Testis (tissue), 3 donors: ENCODE results near the gene PLVAP. TPM values are rescaled to one million over a fixed set of nuclear protein-coding genes. Genes with fewer than 3 reads are reported as not detected.

Experiments
- DNase-seq: peaks from one replicate; pipeline ENCODE4 v3.0.0-alpha.2; 2019
- H3K27ac ChIP-seq, 2 donors: fragments of 200-600 bp; sonication (generic); one replicate each; pipeline ENCODE4 v1.5.1; 2019
- H3K27me3 ChIP-seq: fragments of 200-600 bp; sonication (generic); one replicate; pipeline ENCODE4 v1.5.1; 2019
- H3K36me3 ChIP-seq: fragments of 200-600 bp; sonication (generic); one replicate; pipeline ENCODE4 v1.5.1; 2017; ENCODE audit warnings: low read depth; ENCODE audit errors: missing control alignments
- H3K4me1 ChIP-seq: fragments of 200-600 bp; sonication (generic); one replicate; pipeline ENCODE4 v1.5.1; 2019
- H3K4me3 ChIP-seq, 2 donors: fragments of 200-600 bp; sonication (generic); one replicate each; pipeline ENCODE4 v1.5.1; 2017 to 2019
- H3K9me3 ChIP-seq: fragments of 200-600 bp; sonication (generic); one replicate; pipeline ENCODE4 v1.5.1; 2017
- CTCF ChIP-seq, 3 experiments: fragments of 450-650 bp in 2 of 3; fragments of 200-600 bp in 1 of 3; sonication (generic) in 1 of 3; IDR thresholded peaks; one replicate each; pipeline ENCODE4 v1.5.1; 2016 to 2019; ENCODE audit warnings: antibody characterized with exemption in 3 of 3, mild to moderate bottlenecking in 2 of 3, moderate library complexity in 1 of 3
- POLR2A ChIP-seq: fragments of 450-650 bp; IDR thresholded peaks from one replicate; pipeline ENCODE4 v1.6.1; 2017; ENCODE audit warnings: antibody characterized with exemption, mild to moderate bottlenecking, moderate library complexity
- WGBS, 2 donors: methylation state at CpG; one replicate each; pipeline ENCODE4 v1.1.5; 2018; 5-methylcytosine and 5-hydroxymethylcytosine counted together
- intact Hi-C: fragments of 100-400 bp; cut with DNase I; formaldehyde crosslinking; loops from one replicate; pipeline ENCODE4 v1.15.1; 2023; ENCODE audit warnings: low total_unique reads
- polyA plus RNA-seq: library from polyadenylated mRNA; stranded (reverse); fragments of 350-450 nt; fragmentation: Illumina TruSeq; extraction: RNeasy Lipid Tissue Mini Kit (QIAGEN cat#74804); gene quantifications from one replicate; pipeline ENCODE4 v1.2.3, GENCODE V29; 2014; ENCODE audit warnings: low read depth, low replicate concordance; ENCODE audit not compliant: insufficient read depth
- total RNA-seq, 2 donors: library from RNA; depleted of rRNA; stranded (reverse); fragments of >200 nt; gene quantifications; one replicate each; pipeline ENCODE4 v1.2.3, GENCODE V29; 2016

The PLVAP gene
- total and polyA plus RNA-seq, 3 donors from 2014 or later = 3.4 to 20.5 (median 4.4) TPM

DNA sequence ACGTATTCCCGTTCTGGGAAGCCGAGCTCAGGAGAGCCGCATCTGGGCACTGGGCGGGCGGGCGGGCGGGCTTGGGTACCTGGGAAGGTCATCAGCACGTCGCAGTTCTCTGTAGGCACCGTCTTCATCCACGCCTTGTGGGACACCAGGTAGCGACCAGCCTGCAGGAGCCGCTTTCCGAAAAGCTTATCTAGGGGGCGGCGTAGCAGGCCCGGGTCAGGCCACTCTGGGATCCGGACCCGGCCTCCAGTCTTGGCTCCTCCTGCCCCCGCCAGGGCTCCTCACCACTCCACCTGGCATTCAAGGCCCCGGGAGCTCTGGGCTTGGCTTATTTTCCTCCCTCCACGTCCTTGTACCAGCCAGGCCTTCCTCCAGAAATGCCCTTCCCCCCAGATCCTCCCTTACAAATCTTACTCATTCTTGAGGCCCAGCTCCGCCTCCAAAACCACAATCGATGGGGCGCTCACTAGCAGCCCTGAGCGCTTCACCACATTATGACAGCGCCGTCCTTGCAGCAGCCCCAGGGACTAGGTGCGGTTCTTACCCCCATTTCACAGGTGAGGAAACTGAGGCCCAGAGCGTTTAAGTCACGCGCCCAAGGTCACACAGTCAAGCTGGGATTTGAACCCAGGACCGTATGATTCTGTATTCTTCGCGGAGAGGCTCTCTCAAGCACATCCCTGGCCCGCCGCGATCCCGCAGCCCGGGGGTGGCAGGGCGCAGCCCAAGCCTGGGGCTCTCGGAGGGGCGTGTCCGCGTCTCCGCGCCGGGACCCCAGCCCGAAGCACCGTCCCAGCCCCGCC is 43.3 kb downstream of the PLVAP start:
- peaks cover 22% of the 10 kb centered on the region for H3K4me1 ChIP-seq

GRCh38 chr19:17332677-17333581 is 44.2 kb downstream of the PLVAP start:
- peak; percentile 85 for DNase-seq
- intact Hi-C loops = no loop called here

More for the DNA sequence above, 43.3 kb downstream of the PLVAP start:
- H3K4me3 ChIP-seq = peak overlapping the region; percentile 66 to 71
- H3K36me3 ChIP-seq = no peaks in the 10 kb centered on the region
- intact Hi-C loops = no loop called here
- WGBS, 2 donors = 22 to 43% methylated on average over 18 to 31 of the region's 52 CpGs
- H3K9me3 ChIP-seq = no peaks in the 10 kb centered on the region
- no peak for DNase-seq
- H3K27me3 ChIP-seq = no peaks in the 10 kb centered on the region
- TF ChIP-seq CTCF (IDR thresholded peaks at IDR 0.05) = no peak
- no peak for TF ChIP-seq POLR2A
- peak overlapping the region in 1 of 2 donors; percentile 50 for H3K27ac ChIP-seq

DNA sequence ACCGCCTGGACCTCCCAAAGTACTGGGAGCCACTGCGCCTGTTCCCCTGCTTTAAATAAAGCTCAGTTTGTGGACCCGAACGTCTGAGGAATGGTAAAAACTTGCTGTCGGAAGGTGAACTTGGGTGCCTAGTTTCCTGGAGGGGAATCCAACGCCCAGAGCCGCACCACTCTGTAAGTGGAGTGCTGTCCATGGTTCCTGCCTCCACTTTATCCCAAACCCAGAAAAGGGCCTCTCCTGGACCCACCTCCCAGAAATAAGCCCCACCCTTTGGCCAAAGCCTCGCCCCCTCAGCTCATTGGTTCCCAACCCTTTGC is 44.8 kb downstream of the PLVAP start:
- no peak for DNase-seq
- Histone ChIP-seq H3K4me3 (no peak overlapping the region), H3K27me3 (no peaks in the 10 kb centered on the region), H3K36me3 (no peaks in the 10 kb centered on the region), H3K27ac (no peak overlapping the region), H3K4me1 (peaks cover 22% of the 10 kb centered on the region), H3K9me3 (no peaks in the 10 kb centered on the region)
- 74 to 90% methylated on average over 8 of the region's 8 CpGs for WGBS, 2 donors
- intact Hi-C loops = no loop called here
- no peak for TF ChIP-seq POLR2A
- TF ChIP-seq CTCF (IDR thresholded peaks at IDR 0.05) = no peak

More at GRCh38 chr19:17332677-17333581, 44.2 kb downstream of the PLVAP start:
- H3K9me3 ChIP-seq = no peaks in the 10 kb centered on the region
- 68 to 69% methylated on average over 32 to 44 of the region's 45 CpGs for whole genome bisulfite sequencing, 2 donors
- H3K36me3 ChIP-seq = no peaks in the 10 kb centered on the region
- TF ChIP-seq POLR2A (no peak), CTCF (IDR thresholded peaks at IDR 0.05) (no peak)
- H3K4me1 ChIP-seq = peaks cover 19% of the 10 kb centered on the region
- H3K27me3 ChIP-seq = no peaks in the 10 kb centered on the region
- peak overlapping the region in 1 of 2 donors; percentile 20 for H3K4me3 ChIP-seq
- H3K27ac ChIP-seq = no peak overlapping the region

DNA sequence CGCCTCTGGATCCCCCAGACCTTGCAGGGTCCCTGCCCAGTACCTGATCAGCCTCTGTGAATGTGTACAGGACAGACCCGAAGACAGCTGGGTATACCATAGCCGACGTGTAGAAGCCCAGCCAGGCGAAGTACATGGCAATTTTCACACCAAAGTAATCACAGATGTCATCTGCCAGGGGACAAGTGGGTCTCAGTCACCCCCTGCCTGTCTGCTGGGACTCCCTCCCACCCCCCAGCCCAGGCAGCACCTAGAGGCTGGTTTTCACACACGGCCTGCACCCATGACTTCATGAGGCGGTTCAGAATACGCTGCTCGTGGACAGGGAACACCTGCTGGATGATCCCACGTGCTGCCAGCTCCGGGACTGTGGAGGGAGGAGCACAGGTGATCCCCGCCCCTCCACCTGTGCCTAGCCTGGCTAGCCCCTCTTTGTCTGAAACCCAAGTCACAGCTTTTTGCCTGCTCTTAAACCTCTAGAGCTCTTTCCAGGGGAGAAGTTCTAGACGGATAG is 46.0 kb downstream of the PLVAP start:
- no peaks in the 10 kb centered on the region for H3K27me3 ChIP-seq
- DNase-seq = no peak
- no peaks in the 10 kb centered on the region for H3K36me3 ChIP-seq
- H3K4me1 ChIP-seq = peaks cover 30% of the 10 kb centered on the region
- H3K4me3 ChIP-seq = no peak overlapping the region
- WGBS, 2 donors = 58 to 76% methylated on average over 12 to 13 of the region's 13 CpGs
- TF ChIP-seq POLR2A (no peak), CTCF (IDR thresholded peaks at IDR 0.05) (no peak)
- no peaks in the 10 kb centered on the region for H3K9me3 ChIP-seq
- H3K27ac ChIP-seq = no peak overlapping the region
- intact Hi-C loops = no loop called here
